Stimulated activated CD8-positive, alpha-beta memory T cell treated with anti-CD3 and anti-CD28 coated beads, Interleukin-7, amount 100 ng/mL, for 1 hour (primary cell): ENCODE measurements around the gene DPP4.

ENCODE experiments used
- DNase-seq, 2 donors: peaks; one replicate each; pipeline ENCODE4 v3.0.0-alpha.2; 2020; ENCODE audit warnings: low read depth in 2 of 2

DPP4 gene

DNA sequence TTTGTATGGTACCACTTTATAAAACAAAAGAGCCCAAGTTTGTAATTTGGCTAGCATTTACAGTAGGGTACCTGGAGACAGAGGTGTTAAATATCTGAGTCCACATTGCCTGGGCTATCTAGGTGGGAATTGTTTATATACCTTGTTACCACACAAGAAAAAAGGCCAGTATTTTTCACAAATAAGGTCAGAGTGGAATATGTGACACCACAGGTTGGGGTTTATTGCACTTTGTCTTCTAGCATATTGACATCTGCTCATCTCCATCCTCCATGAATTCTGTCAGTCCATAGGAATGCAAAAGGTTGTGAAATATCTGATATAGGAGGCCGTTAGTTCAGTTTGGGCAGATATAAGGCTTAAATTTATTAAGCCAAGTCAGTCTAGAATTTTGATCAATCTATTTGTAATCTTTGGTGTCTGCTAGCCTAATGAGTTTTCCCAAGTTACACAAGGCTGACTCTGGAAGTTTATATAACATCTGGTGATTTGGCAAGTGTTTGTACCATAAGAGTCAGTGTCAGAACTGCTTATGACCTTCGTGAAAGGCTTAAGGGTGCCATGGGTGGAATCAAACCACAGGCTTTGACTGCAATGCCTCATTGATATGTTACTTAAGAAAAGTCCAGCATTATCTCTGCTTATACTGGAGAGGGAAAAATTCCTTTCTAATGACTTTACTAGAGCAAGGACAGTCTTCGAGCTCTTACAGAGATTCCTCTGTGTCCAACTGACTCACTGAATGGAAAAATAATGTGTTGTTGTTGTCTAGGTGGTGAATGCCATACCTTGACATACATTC lies 11.3 kb upstream of the DPP4 start:
- no peak for DNase-seq

DNA sequence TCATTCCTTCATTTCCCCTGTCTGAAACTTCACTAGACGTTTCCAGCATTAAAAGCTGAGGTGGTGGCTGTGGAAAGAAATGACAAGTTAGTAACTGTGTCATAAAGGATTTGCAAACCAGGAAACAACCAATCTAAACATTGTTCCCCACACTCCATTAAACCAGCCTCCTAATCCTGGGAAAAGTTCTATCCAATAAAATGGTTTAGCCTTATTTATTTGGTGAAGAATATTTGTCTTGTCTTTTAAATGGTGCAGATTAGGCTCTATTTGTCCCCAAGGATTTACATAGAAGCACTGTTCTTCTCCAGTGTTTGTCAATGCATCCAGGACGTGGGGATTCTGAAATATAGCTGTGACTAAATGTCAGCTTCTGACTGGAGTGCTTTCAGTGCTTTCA lies 10.5 kb upstream of the DPP4 start:
- no peak for DNase-seq

DNA sequence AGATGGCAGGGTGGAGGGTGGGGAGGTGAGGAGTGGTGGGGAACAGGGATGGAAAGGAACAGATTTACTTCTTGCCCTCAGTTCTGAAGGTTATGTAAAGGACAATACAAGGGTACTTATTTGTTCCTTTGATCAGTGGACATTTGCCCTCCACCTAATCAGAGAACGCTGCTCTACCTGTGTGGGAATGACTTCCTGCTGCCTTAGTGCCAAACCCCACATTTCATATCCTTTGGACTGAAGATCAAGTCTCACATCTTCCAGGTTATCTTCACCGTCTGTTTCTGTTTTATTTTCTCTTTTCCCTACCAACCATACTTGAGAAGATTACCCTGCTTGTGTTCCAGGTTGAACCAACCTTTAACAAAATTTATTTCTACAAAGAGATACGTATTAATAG lies 8.7 kb upstream of the DPP4 start:
- no peak for DNase-seq

DNA sequence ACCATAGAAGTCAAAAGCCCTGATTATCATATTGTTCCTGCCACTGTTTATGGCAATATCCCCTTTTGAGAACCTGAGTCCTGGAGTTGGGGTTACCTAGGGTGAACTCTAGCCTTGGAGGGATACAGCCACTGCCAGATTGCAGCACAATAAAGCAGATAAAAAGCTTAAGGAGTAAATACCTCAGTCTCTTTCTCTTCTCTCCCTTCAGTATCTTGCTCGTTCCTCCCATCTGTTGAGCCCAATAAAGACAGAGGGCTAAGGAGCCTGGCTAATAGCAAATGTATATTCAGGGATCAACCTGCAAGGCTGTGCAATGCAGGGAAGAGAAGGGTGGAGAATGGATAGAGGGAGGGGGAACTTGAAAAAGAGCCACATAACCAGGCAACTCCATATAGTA lies 8.0 kb upstream of the DPP4 start:
- no peak for DNase-seq

DNA sequence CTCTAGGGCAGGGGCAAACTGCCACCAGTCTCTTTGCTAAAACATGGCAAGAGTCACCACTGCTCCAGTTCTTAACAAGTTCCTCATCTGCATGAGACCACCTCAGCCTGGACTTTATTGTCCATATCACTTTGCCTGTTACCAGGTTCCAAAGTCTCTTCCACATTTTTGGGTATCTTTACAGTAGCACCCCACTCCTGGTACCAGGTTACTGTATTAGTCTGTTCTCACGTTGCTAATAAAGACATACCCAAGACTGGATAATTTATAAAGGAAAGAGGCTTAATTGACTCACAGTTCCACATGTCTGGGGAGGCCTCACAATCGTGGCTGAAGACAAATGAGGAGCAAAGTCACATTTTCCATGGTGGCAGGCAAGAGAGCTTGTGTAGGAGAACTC lies 5.5 kb upstream of the DPP4 start:
- no peak for DNase-seq

DNA sequence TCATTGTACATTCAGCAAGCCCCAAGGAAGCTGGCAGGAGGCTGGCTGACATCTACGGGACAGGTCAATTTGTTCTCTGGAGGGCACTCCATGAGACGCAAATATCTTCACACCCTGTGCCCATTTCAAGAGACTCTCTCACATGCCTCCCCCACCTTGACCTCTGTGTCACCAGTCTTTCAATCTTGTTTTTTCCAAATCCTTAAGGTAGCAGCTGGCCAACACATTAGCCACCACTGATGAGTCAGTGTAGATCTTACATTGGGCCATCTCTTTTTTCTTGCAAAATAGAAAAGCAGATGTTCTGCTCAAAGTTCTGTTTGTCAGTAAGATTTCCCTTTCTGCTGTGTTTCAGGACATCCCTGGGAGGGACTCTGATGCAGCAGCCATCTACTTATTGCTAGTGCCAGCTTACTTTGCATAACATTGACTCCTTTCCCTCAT lies 1.7 kb upstream of the DPP4 start:
- no peak for DNase-seq

DNA sequence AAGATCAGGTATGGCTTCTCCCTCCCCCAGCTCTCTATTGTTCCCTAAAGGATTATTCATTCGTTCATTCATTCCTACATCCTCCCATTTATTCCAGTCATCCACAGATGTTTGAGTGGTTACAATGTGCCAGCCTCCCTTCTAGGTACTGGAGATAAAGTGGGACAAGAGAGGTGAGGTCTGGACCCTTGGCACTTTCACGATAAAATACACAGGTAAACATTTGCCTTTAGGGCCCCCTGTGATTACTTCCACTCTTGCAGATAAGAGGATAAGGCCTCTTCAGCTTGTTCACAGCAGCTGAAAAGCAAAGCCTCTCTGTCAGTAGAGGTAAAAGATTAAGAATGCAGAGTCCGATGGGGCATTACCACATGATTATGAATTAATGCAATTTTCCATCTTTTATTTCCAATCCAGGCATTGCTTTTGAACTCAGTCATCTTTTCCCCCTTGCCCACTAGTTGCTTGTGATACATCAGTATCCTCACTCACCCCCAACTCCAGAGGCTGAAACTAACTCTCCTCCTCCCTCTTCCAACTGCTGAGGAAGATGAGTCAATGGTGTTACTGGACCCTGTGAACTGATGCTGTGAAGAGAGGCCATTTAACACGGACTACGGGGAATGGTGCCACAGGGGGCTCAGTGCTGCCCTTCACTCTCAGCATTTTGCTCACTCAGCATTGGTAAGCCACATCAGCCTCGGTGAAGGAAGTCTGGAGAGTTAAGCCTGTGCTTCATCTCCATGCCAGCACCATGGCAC lies 1.1 kb upstream of the DPP4 start:
- DNase-seq = no peak

DNA sequence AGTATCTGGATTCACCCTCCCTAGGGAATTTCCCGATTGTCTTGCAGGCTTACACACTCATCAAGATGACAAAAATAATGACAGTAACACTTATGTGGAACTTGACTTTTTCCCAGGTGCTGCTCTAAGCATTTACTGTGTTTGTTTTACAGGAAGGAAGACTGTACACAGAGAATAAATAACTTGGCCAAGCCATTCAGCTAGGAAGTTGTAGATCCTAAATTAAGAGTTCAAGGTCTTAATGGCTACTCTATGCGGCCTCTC lies 549 bp upstream of the DPP4 start:
- DNase-seq = no peak

DNA sequence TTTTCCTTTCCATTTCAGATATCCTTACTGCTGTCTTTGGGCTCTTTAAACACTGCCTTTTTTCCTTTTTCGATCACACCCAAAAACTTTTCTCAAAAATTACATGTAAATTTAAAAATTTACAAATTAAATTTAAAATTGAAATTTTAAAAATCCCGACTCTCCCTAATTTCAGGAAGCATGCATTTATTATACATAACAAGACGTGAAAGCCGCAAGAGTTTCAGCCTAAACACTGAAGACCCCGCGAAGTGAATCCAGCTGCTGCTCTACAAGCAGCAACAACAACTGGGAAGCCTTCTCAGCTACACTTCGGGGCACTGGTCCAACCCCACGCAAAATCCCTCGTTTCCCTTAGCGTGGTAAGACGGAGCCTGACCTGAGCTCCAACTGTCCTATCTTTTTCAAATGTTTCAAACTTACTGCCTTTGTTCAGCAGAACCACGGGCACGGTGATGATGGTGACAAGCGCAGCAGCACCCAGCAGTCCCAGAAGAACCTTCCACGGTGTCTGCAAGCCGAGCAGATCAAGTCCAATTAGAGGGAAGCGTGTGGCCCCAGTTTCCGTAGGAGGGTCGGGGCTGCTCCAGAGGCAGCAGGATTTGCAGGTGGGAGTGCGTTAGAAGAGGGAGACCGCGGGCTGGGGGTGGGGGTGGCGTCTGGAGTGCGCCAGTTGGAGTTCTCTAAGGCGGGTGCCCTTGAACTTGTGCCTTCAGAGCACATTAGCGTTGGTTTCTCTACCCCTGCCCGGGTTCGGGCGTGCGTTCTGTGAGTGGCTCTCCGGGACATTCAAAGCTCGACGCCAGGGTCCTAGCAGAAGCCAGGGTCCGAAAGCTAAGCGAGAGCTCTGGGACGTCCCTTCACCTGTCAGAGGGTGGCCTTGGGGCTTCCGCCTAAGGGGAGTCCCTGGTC lies 783 bp downstream of the DPP4 start:
- DNase-seq = no peak

DNA sequence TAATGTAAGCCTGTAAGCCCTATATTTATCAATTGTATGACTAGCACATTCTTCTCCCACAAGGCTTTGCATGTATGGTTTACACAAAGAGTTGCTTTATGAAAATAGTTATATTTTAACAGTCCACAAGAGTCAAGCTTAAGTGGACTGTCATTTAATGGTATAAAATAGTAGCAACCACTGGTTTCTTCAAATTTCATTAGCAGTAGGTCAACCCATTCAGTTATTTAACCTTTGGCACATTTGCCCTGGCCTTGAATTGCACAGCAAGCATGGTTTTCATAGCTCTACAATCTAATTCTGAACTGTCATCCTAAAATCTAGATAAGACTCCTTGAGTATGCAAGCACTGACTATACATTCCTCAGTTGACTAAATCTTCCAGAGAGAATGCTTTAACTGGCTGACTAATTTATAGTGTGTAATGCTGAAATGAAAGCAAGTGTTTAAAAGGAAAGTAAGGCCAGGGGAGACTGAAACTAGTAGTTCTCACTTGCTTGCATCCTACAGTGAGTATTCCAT lies 1.8 kb downstream of the DPP4 start:
- DNase-seq = no peak

DNA sequence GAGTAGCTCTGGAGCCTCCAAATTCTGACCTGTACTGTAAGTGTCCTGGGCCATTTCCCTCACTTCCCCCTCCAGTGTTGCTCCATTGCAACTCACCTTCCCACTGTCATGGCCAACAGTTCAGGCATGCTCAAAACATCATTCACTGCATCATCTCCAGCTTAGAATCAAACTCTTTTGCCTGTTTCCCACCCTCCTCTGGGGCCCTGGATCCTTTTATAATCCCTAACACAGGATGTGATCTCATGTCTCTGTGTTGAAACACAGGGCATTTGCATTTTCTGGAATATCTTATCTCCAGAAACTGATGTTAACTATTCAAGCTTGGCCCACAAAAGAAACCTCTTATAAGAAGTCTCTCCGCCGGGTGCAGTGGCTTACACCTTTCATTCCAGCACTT lies 3.0 kb downstream of the DPP4 start:
- no peak for DNase-seq

DNA sequence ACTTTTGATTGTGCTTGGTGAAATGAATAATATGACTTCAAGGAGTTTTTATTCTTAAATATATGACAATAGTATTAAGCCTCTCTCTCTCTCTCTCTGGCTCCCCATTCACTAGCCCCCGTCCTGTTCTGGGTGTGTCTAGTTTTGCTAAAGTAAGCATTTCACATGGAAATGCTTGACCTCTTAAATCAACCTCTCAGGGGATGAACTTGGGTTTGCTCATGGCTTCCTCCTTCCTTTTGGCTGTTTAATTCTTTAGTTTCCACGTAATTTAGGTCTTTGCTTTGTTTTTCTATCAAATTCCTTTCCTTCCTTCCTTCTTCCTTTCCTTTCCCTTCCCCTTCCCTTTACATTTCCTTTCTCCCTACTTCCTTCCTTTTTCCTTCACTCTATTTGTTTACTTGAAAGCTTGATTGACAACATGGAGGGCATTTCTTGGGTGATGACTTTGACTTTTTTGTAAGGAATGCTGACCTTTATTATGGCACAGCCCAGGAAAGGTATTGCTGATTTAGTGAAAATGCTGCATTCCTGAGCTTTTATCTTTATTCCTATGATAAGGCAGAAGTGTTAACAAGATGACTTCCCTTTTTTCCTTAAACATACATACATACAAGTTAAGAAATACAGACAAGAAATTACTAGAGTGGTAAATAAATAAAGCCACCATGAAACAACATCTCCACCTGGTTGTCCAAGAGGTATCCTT lies 3.6 kb downstream of the DPP4 start:
- no peak for DNase-seq

DNA sequence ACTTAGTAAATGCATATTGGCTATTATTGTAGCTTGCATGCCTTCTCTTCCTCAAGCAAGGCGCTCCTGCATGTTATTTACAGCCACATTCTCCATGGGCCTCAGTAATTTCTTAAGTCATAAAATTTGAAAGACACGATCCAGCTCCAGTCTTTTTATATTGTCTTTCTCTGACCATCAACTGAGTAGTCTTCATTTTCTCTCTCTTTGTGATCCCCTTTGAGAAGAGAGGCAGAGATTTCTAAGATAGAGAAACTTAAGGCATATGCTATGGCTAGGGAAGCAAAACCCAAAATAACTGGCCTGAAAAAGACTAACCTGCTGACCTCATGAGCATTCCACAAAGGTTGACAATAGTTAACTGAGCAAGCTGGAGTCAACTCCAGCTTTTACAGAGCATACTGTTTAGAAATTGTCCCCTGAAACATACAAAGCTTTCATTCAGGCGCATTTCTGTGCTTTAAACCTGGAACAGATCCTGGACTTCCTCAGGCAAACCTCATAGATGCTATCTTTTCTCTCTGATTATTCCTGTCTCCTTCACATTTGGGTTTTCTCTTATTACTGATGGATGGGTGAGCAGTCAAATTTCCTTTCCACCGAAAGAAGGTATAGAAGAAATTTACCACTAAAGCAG lies 4.6 kb downstream of the DPP4 start:
- DNase-seq = no peak

DNA sequence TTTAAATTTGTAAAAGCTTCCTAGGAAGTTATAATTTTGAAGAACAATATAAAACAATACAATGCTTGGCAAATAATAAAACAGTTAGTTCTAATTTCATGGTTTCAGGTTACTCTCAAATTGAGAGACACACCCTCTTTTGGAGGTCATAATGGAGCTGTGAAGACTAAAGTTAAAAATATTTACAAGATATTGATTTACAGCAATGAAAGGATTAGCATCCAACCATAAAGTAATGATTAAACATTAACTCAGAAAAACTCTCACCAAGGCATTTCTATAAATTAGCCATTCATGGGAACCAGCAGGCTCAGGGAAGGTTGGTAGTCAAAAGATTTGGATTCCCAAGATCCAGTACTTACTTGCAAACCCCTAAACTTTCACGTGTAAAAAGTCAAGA lies 6.4 kb downstream of the DPP4 start:
- DNase-seq = no peak

DNA sequence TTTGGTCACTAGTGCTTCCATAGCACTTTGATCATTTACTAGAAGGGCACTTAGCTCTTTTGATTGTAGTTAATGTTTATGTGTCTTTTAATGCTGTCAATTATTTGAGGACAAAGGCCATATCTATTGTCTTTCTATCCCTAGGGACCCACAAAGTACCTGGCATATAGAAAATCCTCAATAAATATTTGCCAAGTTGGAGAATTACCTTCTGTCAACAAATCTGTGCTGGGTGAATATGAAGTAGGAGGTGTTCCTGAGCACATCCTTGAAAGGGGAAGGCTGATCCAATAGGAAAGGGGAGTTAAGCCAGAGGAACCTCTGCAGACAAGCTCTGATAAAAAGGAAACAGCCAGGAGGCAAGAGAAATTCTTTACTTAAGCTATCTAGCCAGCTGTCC lies 8.2 kb downstream of the DPP4 start:
- no peak for DNase-seq

DNA sequence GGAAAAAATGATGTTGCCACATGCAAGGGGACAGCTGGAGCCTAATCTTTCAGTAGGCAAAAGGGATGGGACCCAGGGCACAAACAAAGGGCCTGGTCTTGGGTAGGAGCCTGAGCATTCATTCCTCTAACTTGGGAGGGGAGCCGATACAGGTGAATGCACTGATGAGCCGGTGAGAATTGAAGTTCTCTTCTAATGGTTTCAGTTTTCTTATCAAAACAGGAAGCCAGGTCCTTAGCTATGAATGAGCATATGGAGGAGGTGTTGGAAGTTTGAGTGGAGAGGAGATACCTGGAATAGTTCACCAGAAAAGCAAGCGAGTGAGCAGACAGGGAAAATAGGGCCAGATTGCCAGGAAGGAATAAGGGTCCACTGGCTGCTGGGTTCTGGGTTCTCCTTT lies 10.1 kb downstream of the DPP4 start:
- DNase-seq = no peak

DNA sequence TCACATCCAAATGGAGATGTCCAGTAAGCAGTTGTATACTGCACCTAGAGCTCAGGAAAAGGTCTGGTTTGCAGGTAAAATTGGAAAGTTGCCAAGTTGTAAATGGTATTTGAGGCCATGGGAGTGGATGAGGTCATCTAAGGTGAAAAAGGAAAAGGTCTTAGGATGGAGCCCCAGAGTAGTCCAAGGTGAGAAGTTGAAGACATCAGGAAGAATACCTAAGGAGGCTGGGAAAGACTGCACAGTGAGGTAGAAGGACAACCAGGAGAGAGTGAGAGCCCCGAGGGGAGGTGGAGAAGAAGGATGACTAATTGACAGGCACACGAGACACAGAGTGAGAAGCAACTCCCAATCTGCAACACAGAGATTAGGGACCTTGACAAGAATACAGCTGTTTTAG lies 10.7 kb downstream of the DPP4 start:
- DNase-seq = no peak

DNA sequence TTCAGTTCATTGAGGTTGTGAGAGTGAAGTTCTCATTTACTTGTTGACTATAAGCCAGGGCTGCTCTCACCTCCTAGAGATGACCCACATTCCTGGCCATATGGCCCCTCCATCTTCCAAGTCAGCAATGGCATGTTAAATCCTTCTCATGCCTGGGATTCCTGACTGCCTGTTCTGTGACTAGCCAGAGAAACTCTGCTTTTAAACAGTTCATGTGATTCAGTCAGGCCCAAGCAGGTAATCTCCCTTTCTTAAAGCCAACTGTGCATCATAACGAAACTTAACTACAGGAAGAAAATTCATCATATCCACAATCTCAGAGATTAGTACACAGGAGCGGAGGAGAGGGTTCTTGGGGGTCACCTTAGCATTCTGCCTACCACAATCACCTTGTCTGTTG lies 11.5 kb downstream of the DPP4 start:
- DNase-seq = no peak

DNA sequence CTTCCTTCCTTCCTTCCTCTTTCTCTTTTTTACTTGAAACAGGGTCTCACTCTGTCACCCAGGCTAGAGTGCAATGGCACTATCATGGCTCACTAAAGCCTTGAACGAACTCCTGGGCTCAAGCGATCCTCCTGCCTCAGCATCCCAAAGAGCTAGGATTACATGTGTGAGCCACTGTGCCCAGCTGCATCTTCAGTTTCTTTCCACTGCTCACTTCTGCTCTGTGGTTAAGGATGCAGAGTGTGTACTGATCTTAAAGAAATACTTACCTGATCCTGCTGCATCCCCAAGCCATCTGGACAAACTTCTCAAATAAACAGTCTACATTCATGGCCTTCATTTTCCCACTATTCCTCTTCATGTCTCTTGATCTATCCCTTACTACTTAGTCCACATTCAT lies 13.0 kb downstream of the DPP4 start:
- DNase-seq = no peak

DNA sequence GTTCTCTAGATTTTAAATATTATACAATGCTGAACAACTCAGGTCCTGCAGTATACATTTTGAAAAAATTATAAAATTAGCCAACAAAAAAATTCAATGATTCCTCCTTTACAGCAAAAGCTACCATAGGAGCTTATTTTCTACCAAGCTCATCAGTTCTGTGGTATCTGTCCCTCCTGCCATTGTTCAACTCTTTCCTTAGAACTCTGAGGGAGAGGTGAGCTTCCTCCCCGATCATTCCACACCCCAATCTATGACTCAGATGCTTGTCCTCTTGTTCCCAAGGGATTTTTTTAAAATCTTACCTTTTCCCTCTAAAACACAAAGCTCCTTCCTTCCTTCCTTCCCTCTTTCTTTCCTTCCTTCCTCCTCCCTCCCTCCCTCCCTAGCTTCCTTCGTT lies 13.5 kb downstream of the DPP4 start:
- no peak for DNase-seq

DNA sequence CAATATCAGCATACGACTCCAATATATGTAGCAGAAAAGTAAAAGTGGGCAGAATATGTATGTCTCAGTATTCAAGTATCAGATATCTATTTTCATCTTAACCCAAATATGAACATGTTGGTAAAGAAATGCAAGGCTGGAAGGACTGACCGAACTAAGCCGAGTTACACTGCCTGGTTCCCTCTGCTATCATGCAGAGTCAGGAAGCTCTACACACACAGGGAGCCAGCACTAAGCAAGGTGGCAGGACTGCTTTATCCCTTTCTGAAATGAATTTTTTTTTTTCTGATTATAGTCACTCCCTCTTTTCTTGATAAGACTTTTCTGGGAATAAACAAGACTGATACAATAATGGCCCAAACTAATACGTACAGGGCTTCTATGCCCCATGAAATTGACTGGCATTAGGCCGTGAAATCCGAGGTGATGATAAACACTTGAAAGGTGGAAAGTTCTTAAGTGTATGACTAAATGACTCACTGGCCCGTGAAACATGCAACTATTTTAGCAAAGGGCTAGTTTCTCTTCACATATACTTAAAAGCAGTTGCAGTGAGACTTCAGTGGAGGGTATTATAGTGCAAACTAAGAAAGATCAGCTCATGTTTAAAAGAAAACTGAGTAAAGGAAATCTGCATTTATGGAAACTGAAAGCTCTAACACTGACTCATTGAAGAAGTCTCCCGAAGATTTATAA lies 14.9 kb downstream of the DPP4 start:
- no peak for DNase-seq
